ENCODE results near the gene TSSK6. TPM values are rescaled to one million over a fixed set of nuclear protein-coding genes. Genes with fewer than 3 reads are reported as not detected.
A peak's percentile ranks its signal among the peaks of the same experiment; 100 is the strongest.
"Not testable (repeated sequence)": the region's sequence is repeated elsewhere in the genome, so short reads cannot be mapped to it uniquely, and the experiment has no call there.

The TSSK6 gene
- total RNA-seq, 1 donor: 1.9 TPM

- DNase-seq (ENCODE audit: low read depth): peak; percentile 52
- TF ChIP-seq CTCF (IDR thresholded peaks at IDR 0.05; ENCODE audit: insufficient read depth, low read length): peak; percentile 66
- no peak overlapping the region for H3K4me3 ChIP-seq (ENCODE audit: low read depth, low read length)
These were observed 39.2 kb downstream of the TSSK6 start for GRCh38 chr19:19475849-19476828.

GRCh38 chr19:19475015-19475765 lies 40.2 kb downstream of the TSSK6 start:
- TF ChIP-seq CTCF (IDR thresholded peaks at IDR 0.05; ENCODE audit: insufficient read depth, low read length): no peak
- no peak for DNase-seq (ENCODE audit: low read depth)
- no peak overlapping the region for H3K4me3 ChIP-seq (ENCODE audit: low read depth, low read length)

- H3K4me3 ChIP-seq (ENCODE audit: low read depth, low read length): not testable (repeated sequence)
- DNase-seq (ENCODE audit: low read depth): peak; percentile 26
These were observed 43.2 kb downstream of the TSSK6 start for GRCh38 chr19:19472106-19472505.

DNA sequence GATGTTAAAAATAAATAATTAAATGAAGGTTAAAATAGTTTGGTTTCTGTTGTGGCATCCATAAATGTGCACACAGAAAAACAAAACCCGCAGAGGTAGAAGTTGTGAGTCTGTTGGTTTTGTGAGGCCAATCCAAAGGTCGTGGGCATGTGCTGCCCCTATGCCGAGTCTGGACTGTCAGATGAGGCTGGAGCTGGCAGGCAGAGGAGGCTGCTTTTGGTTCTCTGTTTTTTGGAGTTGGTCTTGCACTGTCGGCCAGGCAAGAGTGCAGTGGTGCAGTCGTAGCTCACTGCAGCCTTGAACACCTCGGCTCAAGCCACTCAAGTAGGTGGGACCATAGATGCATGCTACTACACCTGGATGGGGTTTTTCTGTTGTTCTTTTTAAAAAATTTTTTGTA lies 43.7 kb downstream of the TSSK6 start:
- H3K4me3 ChIP-seq (ENCODE audit: low read depth, low read length): no peak overlapping the region
- TF ChIP-seq CTCF (IDR thresholded peaks at IDR 0.05; ENCODE audit: insufficient read depth, low read length): no peak
- DNase-seq (ENCODE audit: low read depth): no peak

- no peak overlapping the region for H3K4me3 ChIP-seq (ENCODE audit: low read depth, low read length)
- no peak for DNase-seq (ENCODE audit: low read depth)
- TF ChIP-seq CTCF (IDR thresholded peaks at IDR 0.05; ENCODE audit: insufficient read depth, low read length): no peak
These were observed 44.8 kb downstream of the TSSK6 start for GRCh38 chr19:19470579-19470978.

DNA sequence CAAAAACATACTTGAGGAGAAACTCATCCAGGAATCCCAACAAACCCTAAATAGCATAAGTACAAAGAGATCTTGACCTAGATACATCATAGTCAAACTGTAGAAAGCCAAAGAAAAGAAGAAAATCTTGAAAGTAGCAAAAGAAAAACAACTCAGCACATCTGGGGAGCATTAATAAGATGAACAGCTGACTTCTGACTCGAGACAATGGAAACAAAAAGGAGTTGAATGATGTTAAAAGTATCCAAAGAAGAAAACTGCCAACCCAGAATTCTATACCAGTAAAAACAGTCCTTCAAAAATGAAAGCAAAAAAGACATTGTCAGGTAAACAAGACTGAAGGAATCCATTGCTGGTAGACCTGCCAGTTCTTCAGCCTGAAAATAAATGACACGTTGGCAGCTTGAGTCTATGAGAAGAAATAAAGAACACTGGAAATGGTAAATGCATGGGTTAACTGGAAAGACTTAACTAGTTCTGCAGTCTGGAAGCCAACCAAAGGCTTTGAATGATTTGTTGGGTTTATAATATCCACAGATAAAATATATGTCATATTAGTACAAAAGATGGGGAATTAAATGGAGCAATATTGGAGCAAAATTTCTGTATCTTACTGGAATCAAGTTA lies 46.8 kb downstream of the TSSK6 start:
- TF ChIP-seq CTCF (IDR thresholded peaks at IDR 0.05; ENCODE audit: insufficient read depth, low read length): no peak
- DNase-seq (ENCODE audit: low read depth): peak; percentile 38
- no peak overlapping the region for H3K4me3 ChIP-seq (ENCODE audit: low read depth, low read length)

DNA sequence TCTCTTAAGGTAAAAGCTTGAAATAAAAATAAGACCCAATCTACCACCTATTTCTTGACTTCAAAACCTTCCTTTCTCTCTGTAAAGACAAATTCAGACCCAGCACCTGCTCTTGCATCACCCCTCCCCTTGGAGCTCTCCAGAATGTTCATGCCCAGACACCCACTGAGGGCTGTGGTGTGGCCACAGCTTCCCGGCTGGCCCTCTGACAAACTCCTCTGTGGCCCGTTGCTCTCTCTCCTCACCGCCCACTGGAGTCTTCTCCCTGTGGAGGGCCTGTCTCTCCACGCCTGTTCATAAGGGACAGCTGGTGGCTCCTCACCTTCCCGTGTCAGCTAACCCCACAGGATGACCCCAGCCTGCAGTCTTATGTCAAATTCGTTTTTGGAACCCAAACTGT lies 49.1 kb downstream of the TSSK6 start:
- no peak for TF ChIP-seq CTCF (IDR thresholded peaks at IDR 0.05; ENCODE audit: insufficient read depth, low read length)
- no peak for DNase-seq (ENCODE audit: low read depth)
- no peak overlapping the region for H3K4me3 ChIP-seq (ENCODE audit: low read depth, low read length)
